ENCODE measurements around the gene STARD3.

Gene STARD3

GRCh38 chr17:39671651-39672521, 34.9 kb downstream of the STARD3 start:
- Histone ChIP-seq H3K4me3 (no peak overlapping the region), H3K27ac (no peak overlapping the region)
- DNase-seq (ENCODE audit: low spot score) = no peak
- TF ChIP-seq CTCF (IDR thresholded peaks at IDR 0.05) = peak; percentile 45

- no peak overlapping the region for H3K27ac ChIP-seq
- DNase-seq (ENCODE audit: low spot score) = no peak
- no peak overlapping the region for H3K4me3 ChIP-seq
- no peak for TF ChIP-seq CTCF (IDR thresholded peaks at IDR 0.05)
Observed at GRCh38 chr17:39672522-39673334, 35.8 kb downstream of the STARD3 start.

GRCh38 chr17:39673335-39674081, 36.6 kb downstream of the STARD3 start:
- no peak overlapping the region for H3K4me3 ChIP-seq
- DNase-seq (ENCODE audit: low spot score) = no peak
- no peak overlapping the region for H3K27ac ChIP-seq
- no peak for TF ChIP-seq CTCF (IDR thresholded peaks at IDR 0.05)

- no peak overlapping the region for H3K4me3 ChIP-seq
- no peak for DNase-seq (ENCODE audit: low spot score)
- TF ChIP-seq CTCF (IDR thresholded peaks at IDR 0.05) = no peak
- H3K27ac ChIP-seq = peak overlapping the region; percentile 87 to 96
Observed at GRCh38 chr17:39674179-39674578, 37.2 kb downstream of the STARD3 start.

- no peak overlapping the region for H3K4me3 ChIP-seq
- H3K27ac ChIP-seq = peak overlapping the region; percentile 87 to 96
- peak; percentile 89 for DNase-seq (ENCODE audit: low spot score)
- TF ChIP-seq CTCF (IDR thresholded peaks at IDR 0.05) = no peak
Observed at GRCh38 chr17:39674702-39675389, 37.9 kb downstream of the STARD3 start.

- no peak overlapping the region for H3K4me3 ChIP-seq
Observed at GRCh38 chr17:39675390-39676082, 38.6 kb downstream of the STARD3 start.

More at GRCh38 chr17:39675390-39676082, 38.6 kb downstream of the STARD3 start:
- TF ChIP-seq CTCF (IDR thresholded peaks at IDR 0.05) = no peak
- DNase-seq (ENCODE audit: low spot score) = no peak
- H3K27ac ChIP-seq = peak overlapping the region; percentile 87 to 96
